ENCODE results near the gene PTCD2.

The PTCD2 gene

DNA sequence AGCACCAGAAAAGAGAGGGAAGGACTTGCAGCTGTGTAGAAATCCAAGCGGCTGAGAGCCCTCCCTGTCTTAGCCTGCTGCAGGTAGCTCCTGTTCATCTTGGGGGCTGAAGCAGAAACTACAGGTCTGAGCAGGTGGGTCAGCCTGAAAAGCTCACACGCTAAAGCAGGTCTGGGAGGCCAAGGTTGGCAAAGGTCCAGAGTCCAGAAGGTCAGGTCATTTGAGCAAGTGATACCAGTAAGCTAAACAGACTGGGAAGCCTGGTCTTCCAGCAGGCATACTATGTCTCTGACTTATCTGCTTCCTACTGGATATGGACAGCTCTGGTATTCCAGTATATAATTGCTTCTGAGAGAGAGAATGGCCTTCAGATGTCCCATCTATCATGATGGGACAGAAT lies 26.2 kb downstream of the PTCD2 start:
- no peak for DNase-seq (ENCODE audit: low read depth)

GRCh38 chr5:72347801-72348308 lies 27.7 kb downstream of the PTCD2 start:
- DNase-seq (ENCODE audit: low read depth) = no peak

GRCh38 chr5:72351376-72351775 lies 31.2 kb downstream of the PTCD2 start:
- no peak for DNase-seq (ENCODE audit: low read depth)

- no peak for DNase-seq (ENCODE audit: low read depth)
Measured at GRCh38 chr5:72352616-72353015, 32.4 kb downstream of the PTCD2 start.

DNA sequence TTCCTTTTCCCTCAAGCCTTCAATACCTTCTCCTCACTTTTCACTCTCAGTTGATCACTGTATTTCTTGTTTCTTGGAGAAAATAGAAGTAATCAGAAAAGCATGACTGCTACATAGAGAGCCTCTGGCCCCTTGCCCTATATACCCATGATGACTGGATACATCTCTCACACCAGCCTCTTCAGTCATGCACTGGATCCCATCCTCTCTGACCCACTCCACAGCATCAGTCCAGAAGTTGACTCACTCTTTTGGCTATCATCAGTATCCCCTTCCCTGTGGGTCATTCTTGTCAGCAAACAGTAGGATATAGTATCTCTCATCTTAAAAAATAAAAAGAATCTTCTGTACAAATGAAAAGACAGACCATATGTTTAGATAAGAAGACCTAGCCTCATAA lies 32.9 kb downstream of the PTCD2 start:
- DNase-seq (ENCODE audit: low read depth) = no peak

- no peak for DNase-seq (ENCODE audit: low read depth)
Measured at GRCh38 chr5:72355706-72356299, 35.6 kb downstream of the PTCD2 start.

DNA sequence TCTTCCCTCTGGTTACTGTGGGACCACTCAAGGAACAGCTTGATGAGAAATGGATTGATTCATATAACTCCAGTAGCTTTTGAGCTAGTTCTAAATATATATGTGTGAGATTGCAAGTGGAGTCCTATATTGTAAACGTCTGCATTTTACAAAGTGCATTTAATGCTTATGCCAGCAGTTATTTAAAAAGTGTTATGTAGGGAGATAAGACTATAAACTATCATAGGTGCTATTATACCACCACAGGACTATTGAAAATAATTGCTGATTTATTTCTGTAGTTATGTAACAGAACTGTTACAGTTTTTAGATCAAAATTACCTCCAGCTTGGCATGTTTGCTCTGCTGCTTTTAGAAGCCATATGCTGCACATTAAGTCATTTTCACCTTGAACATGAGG lies 36.2 kb downstream of the PTCD2 start:
- DNase-seq (ENCODE audit: low read depth) = no peak

GRCh38 chr5:72358925-72359324 lies 38.8 kb downstream of the PTCD2 start:
- DNase-seq (ENCODE audit: low read depth) = no peak

GRCh38 chr5:72359886-72360285 lies 39.7 kb downstream of the PTCD2 start:
- no peak for DNase-seq (ENCODE audit: low read depth)

GRCh38 chr5:72363166-72363802 lies 43.1 kb downstream of the PTCD2 start:
- no peak for DNase-seq (ENCODE audit: low read depth)

- DNase-seq (ENCODE audit: low read depth) = no peak
Measured at GRCh38 chr5:72364171-72364570, 44.0 kb downstream of the PTCD2 start.

- DNase-seq (ENCODE audit: low read depth) = no peak
Measured at GRCh38 chr5:72364951-72365350, 44.8 kb downstream of the PTCD2 start.

DNA sequence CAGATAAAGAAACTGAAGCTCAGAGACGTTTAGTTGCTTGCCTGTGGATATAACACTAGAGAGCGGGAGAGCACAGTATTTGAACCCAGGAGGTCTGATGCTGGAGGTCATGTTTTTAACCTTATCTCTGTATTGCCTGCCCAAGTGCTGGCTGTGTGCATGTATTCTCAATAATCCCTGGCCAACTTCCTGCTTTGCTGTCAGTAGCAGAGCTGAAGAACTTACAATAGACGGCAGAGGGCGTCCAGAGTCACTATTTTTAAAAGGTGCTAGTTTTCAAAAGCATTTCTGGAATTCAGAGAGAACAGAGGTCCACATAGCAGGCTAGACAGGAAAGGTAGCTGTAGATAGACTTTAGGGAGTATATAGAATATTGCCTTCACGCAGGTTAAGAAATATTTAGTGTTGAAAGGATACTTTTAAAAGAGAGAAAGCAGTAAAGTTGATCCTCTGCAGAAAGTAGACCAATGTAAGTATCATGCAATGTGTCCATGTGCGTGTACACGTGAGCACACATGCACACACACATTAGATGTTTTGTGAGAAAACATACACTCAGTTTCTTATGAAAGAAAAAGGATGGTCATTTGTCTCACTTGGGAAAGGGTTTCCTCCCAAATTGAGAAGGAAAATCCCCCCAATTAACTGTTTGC lies 46.3 kb downstream of the PTCD2 start:
- no peak for DNase-seq (ENCODE audit: low read depth)

- no peak for DNase-seq (ENCODE audit: low read depth)
Measured at GRCh38 chr5:72368271-72368670, 48.1 kb downstream of the PTCD2 start.

- no peak for DNase-seq (ENCODE audit: low read depth)
Measured at GRCh38 chr5:72369301-72369700, 49.1 kb downstream of the PTCD2 start.

DNA sequence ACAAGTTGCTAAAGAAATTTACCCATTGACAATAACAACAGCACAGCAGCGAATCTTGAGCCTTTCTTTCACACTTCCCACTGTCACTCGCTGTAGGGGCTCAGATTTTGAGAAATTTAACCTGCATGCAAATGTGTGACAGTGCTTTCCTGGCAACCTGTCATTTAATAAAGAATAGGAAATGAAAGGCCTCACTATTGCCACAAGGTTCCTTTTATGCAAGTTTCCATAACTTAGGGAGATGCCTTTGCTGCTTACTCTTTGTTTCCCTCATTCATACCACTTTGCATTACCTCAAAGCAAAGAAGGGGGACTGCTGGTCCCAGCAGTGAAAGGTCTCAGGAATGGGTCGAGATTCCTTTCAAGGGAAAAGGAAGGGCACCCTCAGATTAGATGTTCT lies 49.5 kb downstream of the PTCD2 start:
- no peak for DNase-seq (ENCODE audit: low read depth)

GRCh38 chr5:72372331-72372730 lies 52.2 kb downstream of the PTCD2 start:
- no peak for DNase-seq (ENCODE audit: low read depth)

GRCh38 chr5:72372923-72373322 lies 52.8 kb downstream of the PTCD2 start:
- no peak for DNase-seq (ENCODE audit: low read depth)

- DNase-seq (ENCODE audit: low read depth) = no peak
Measured at GRCh38 chr5:72374844-72375243, 54.7 kb downstream of the PTCD2 start.

DNA sequence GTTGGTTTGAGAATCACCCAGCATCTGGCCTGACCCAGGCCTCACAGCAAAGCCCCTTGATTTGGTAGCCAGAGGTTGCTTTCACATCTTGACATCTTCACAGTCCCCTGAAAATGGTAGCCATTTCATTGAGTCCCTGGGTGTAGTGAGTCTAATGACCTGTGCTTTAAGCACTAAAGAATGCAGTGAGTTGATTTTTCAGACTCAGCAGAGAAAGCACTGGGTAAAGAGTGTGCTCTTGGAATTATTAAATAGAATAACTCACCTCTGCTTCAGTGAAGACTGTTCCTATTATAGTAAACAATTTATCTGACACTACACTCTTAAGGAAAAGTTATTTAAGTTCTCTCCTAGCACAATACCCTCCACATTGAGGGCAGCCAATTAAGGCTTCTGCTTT lies 56.2 kb downstream of the PTCD2 start:
- DNase-seq (ENCODE audit: low read depth) = no peak

GRCh38 chr5:72377910-72378638 lies 57.9 kb downstream of the PTCD2 start:
- DNase-seq (ENCODE audit: low read depth) = no peak

- no peak for DNase-seq (ENCODE audit: low read depth)
Measured at GRCh38 chr5:72378639-72379289, 58.6 kb downstream of the PTCD2 start.
